ENCODE results near the gene CYB561.

GRCh38 chr17:63423963-63424362, 22.1 kb downstream of the CYB561 start:
- TF ChIP-seq POLR2A (IDR thresholded peaks at IDR 0.05; ENCODE audit: low read depth, low read length) (no peak), JUN (IDR thresholded peaks at IDR 0.05; ENCODE audit: borderline replicate concordance, insufficient read depth, insufficient read length, low read depth) (no peak), CTCF (IDR thresholded peaks at IDR 0.05; ENCODE audit: extremely low read depth in 1 of 2, insufficient read depth in 1 of 2, low read depth in 1 of 2, low read length in 2 of 2) (no peak), POLR2AphosphoS5 (IDR thresholded peaks at IDR 0.05; ENCODE audit: insufficient read depth, low read depth, low read length) (no peak), MYC (IDR thresholded peaks at IDR 0.05; ENCODE audit: low read depth, low read length) (no peak), EZH2 (IDR thresholded peaks at IDR 0.05; ENCODE audit: borderline replicate concordance, low read depth, low read length, severe bottlenecking) (no peak), FOS (IDR thresholded peaks at IDR 0.05; ENCODE audit: borderline replicate concordance, insufficient read depth, low read length) (no peak)

Measured in endothelial cell of umbilical vein (primary cell).